ENCODE data around the gene DNAJC1.

GRCh38 chr10:21873198-21873597 lies 130.3 kb downstream of the DNAJC1 start:
- no peak for TF ChIP-seq EZH2 (IDR thresholded peaks at IDR 0.05)
- no peak for TF ChIP-seq POLR2AphosphoS5 (IDR thresholded peaks at IDR 0.05; ENCODE audit: borderline replicate concordance, low read depth, low read length)
- TF ChIP-seq FOXP2 (optimal IDR thresholded peaks at IDR 0.05; ENCODE audit: control extremely low read depth, extremely low read length, insufficient read depth), result no peak
